Subcutaneous adipose tissue (tissue), 4 donors: ENCODE data around the gene CFL2. TPM values are rescaled to one million over a fixed set of nuclear protein-coding genes. Genes with fewer than 3 reads are reported as not detected.

Experiments used
- CTCF ChIP-seq: fragments of 450-650 bp; IDR thresholded peaks from one replicate; pipeline ENCODE4 v1.5.1; 2016; ENCODE audit warnings: low read depth, mild to moderate bottlenecking, control low read depth, antibody characterized with exemption, moderate library complexity
- total RNA-seq, 4 donors: library from RNA; depleted of rRNA; stranded (reverse); fragments of >200 nt; gene quantifications; one replicate each; pipeline ENCODE4 v1.1.0, GENCODE V29; 2016

Gene CFL2
- total RNA-seq, 4 donors from 2014 or later: 42.3 to 116 (median 75.1) TPM

- TF ChIP-seq CTCF: no peak
These were observed 22.0 kb downstream of the CFL2 start for GRCh38 chr14:34692348-34692747.

- no peak for TF ChIP-seq CTCF
These were observed 23.2 kb downstream of the CFL2 start for GRCh38 chr14:34691206-34691605.

GRCh38 chr14:34688470-34689206 is 25.8 kb downstream of the CFL2 start:
- TF ChIP-seq CTCF: no peak

GRCh38 chr14:34685819-34686428 is 28.5 kb downstream of the CFL2 start:
- TF ChIP-seq CTCF: no peak

GRCh38 chr14:34684578-34684977 is 29.8 kb downstream of the CFL2 start:
- no peak for TF ChIP-seq CTCF

- TF ChIP-seq CTCF: no peak
These were observed 31.5 kb downstream of the CFL2 start for GRCh38 chr14:34682787-34683321.

- TF ChIP-seq CTCF: no peak
These were observed 33.5 kb downstream of the CFL2 start for GRCh38 chr14:34680806-34681479.
